Suprapubic skin (tissue), 4 donors: ENCODE results near the gene GGT5. TPM values are rescaled to one million over a fixed set of nuclear protein-coding genes. Genes with fewer than 3 reads are reported as not detected.
A peak's percentile ranks its signal among the peaks of the same experiment; 100 is the strongest.
"Not testable (repeated sequence)": the region's sequence is repeated elsewhere in the genome, so short reads cannot be mapped to it uniquely, and the experiment has no call there.

Experiments used
- DNase-seq, 2 donors: peaks; one replicate each; pipeline ENCODE4 v3.0.0-alpha.2; 2019; ENCODE audit warnings: low spot score in 2 of 2
- H3K27ac ChIP-seq: fragments of 200-600 bp; sonication (generic); one replicate; pipeline ENCODE4 v1.5.1; 2019
- H3K27me3 ChIP-seq: fragments of 200-600 bp; sonication (generic); one replicate; pipeline ENCODE4 v1.5.1; 2019
- H3K36me3 ChIP-seq: fragments of 200-600 bp; sonication (generic); one replicate; pipeline ENCODE4 v1.5.1; 2019
- H3K4me1 ChIP-seq: fragments of 200-600 bp; sonication (generic); one replicate; pipeline ENCODE4 v1.5.1; 2019
- H3K4me3 ChIP-seq: fragments of 200-600 bp; sonication (generic); one replicate; pipeline ENCODE4 v1.5.1; 2019; ENCODE audit warnings: mild to moderate bottlenecking
- H3K9me3 ChIP-seq: fragments of 200-600 bp; sonication (generic); one replicate; pipeline ENCODE4 v1.5.1; 2019
- CTCF ChIP-seq, 2 donors: fragments of 200-600 bp in 1 of 2; fragments of 450-650 bp in 1 of 2; sonication (generic) in 1 of 2; IDR thresholded peaks; one replicate each; pipeline ENCODE4 v1.5.1; 2016 to 2019; ENCODE audit warnings: antibody characterized with exemption in 2 of 2, mild to moderate bottlenecking in 1 of 2, moderate library complexity in 1 of 2
- EP300 ChIP-seq: sonication (generic); formaldehyde crosslinking; IDR thresholded peaks from one replicate; pipeline ENCODE4 v1.6.1; 2017; ENCODE audit warnings: antibody characterized with exemption
- POLR2A ChIP-seq, 2 donors: fragments of 450-650 bp; IDR thresholded peaks; one replicate each; pipeline ENCODE4 v1.6.1; 2017; ENCODE audit warnings: antibody characterized with exemption in 2 of 2, mild to moderate bottlenecking in 2 of 2, moderate library complexity in 2 of 2
- POLR2AphosphoS5 ChIP-seq, 3 donors: sonication (generic); formaldehyde crosslinking; IDR thresholded peaks; one replicate each; pipeline ENCODE4 v1.6.1; 2017; ENCODE audit warnings: antibody characterized with exemption in 3 of 3
- WGBS: methylation state at CpG from one replicate; pipeline ENCODE4 v1.1.5; 2018; 5-methylcytosine and 5-hydroxymethylcytosine counted together
- total RNA-seq, 4 donors: library from RNA; depleted of rRNA; stranded (reverse); fragments of >200 nt; gene quantifications; one replicate each; pipeline ENCODE4 v1.1.0, GENCODE V29; 2016

GGT5 gene
- total RNA-seq, 4 donors from 2014 or later: 13.4 to 38.8 (median 17.5) TPM

GRCh38 chr22:24285245-24285644 is 40.4 kb upstream of the GGT5 start:
- TF ChIP-seq POLR2A (IDR thresholded peaks at IDR 0.05) (no peak), EP300 (no peak), POLR2AphosphoS5 (IDR thresholded peaks at IDR 0.05) (no peak), CTCF (IDR thresholded peaks at IDR 0.05) (no peak)
- no peak overlapping the region for H3K27ac ChIP-seq
- DNase-seq: no peak
- H3K27me3 ChIP-seq: no peaks in the 10 kb centered on the region
- no peaks in the 10 kb centered on the region for H3K9me3 ChIP-seq
- 47% methylated on average over 4 of the region's 4 CpGs for WGBS
- no peak overlapping the region for H3K4me3 ChIP-seq
- no peaks in the 10 kb centered on the region for H3K36me3 ChIP-seq
- peaks cover 31% of the 10 kb centered on the region for H3K4me1 ChIP-seq

- Histone ChIP-seq H3K36me3 (no peaks in the 10 kb centered on the region), H3K9me3 (no peaks in the 10 kb centered on the region), H3K4me1 (peaks cover 27% of the 10 kb centered on the region), H3K4me3 (no peak overlapping the region), H3K27me3 (no peaks in the 10 kb centered on the region), H3K27ac (no peak overlapping the region)
- 52% methylated on average over 2 of the region's 2 CpGs for WGBS
- TF ChIP-seq CTCF (IDR thresholded peaks at IDR 0.05): no peak
- no peak for TF ChIP-seq EP300
- TF ChIP-seq POLR2AphosphoS5 (IDR thresholded peaks at IDR 0.05): no peak
- no peak for TF ChIP-seq POLR2A (IDR thresholded peaks at IDR 0.05)
- no peak for DNase-seq
Observed at GRCh38 chr22:24284747-24285203, 39.9 kb upstream of the GGT5 start.

GRCh38 chr22:24282401-24282800 is 37.5 kb upstream of the GGT5 start:
- TF ChIP-seq POLR2AphosphoS5 (IDR thresholded peaks at IDR 0.05): no peak
- 61% methylated on average over 2 of the region's 2 CpGs for WGBS
- H3K4me1 ChIP-seq: peaks cover 21% of the 10 kb centered on the region

GRCh38 chr22:24280363-24280762 is 35.5 kb upstream of the GGT5 start:
- H3K4me3 ChIP-seq, H3K36me3 ChIP-seq, H3K27ac ChIP-seq, H3K27me3 ChIP-seq, H3K9me3 ChIP-seq, DNase-seq: not testable (repeated sequence)
- WGBS: 80% methylated on average over 1 of the region's 1 CpG
- peaks cover 13% of the 10 kb centered on the region for H3K4me1 ChIP-seq

More at GRCh38 chr22:24282401-24282800, 37.5 kb upstream of the GGT5 start:
- Histone ChIP-seq H3K4me3 (no peak overlapping the region), H3K9me3 (no peaks in the 10 kb centered on the region), H3K36me3 (no peaks in the 10 kb centered on the region), H3K27ac (no peak overlapping the region), H3K27me3 (no peaks in the 10 kb centered on the region)
- DNase-seq: no peak

- H3K4me1 ChIP-seq: peaks cover 31% of the 10 kb centered on the region
- not testable (repeated sequence) for H3K27me3 ChIP-seq, H3K36me3 ChIP-seq, H3K9me3 ChIP-seq, H3K4me3 ChIP-seq
- peak in 1 of 2 donors; percentile 71 for DNase-seq
- H3K27ac ChIP-seq: peak overlapping the region; percentile 34
- 44% methylated on average over 7 of the region's 7 CpGs for WGBS
Observed at GRCh38 chr22:24274696-24275405, 30.0 kb upstream of the GGT5 start.

- H3K36me3 ChIP-seq, H3K4me3 ChIP-seq, H3K27me3 ChIP-seq, H3K9me3 ChIP-seq: not testable (repeated sequence)
- DNase-seq: peak in 1 of 2 donors; percentile 35
- H3K27ac ChIP-seq: peak overlapping the region; percentile 18
- 57% methylated on average over 4 of the region's 4 CpGs for WGBS
- peaks cover 34% of the 10 kb centered on the region for H3K4me1 ChIP-seq
Observed at GRCh38 chr22:24273906-24274305, 29.0 kb upstream of the GGT5 start.

GRCh38 chr22:24273031-24273430 is 28.1 kb upstream of the GGT5 start:
- H3K27ac ChIP-seq, H3K9me3 ChIP-seq, DNase-seq, H3K36me3 ChIP-seq, H3K27me3 ChIP-seq, H3K4me3 ChIP-seq: not testable (repeated sequence)
- H3K4me1 ChIP-seq: peaks cover 34% of the 10 kb centered on the region
- WGBS: 71% methylated on average over 2 of the region's 2 CpGs

- no peak for DNase-seq
- H3K27ac ChIP-seq: peak overlapping the region; percentile 94
- 2% methylated on average over 11 of the region's 25 CpGs for WGBS
- no peaks in the 10 kb centered on the region for H3K36me3 ChIP-seq
- peak overlapping the region; percentile 77 for H3K4me3 ChIP-seq
- TF ChIP-seq EP300 (no peak), CTCF (IDR thresholded peaks at IDR 0.05) (no peak), POLR2AphosphoS5 (IDR thresholded peaks at IDR 0.05) (no peak), POLR2A (IDR thresholded peaks at IDR 0.05) (no peak)
- peaks cover 34% of the 10 kb centered on the region for H3K4me1 ChIP-seq
- H3K27me3 ChIP-seq: no peaks in the 10 kb centered on the region
- no peaks in the 10 kb centered on the region for H3K9me3 ChIP-seq
Observed at GRCh38 chr22:24271386-24271854, 26.5 kb upstream of the GGT5 start.
